Liver (tissue), 9 donors: ENCODE results near the gene SLC24A3. TPM values are rescaled to one million over a fixed set of nuclear protein-coding genes. Genes with fewer than 3 reads are reported as not detected.

Source experiments
- DNase-seq: peaks from one replicate; pipeline ENCODE4 v3.0.0-alpha.2; 2017; ENCODE audit warnings: low spot score
- H3K27ac ChIP-seq, 2 donors: one replicate each; pipeline ENCODE4 v1.7.0; 2013; ENCODE audit warnings: inconsistent platforms in 2 of 2, low read length in 2 of 2, control low read depth in 1 of 2, low read depth in 1 of 2, mild to moderate bottlenecking in 1 of 2
- H3K27me3 ChIP-seq, 4 donors: one replicate each; pipeline versions ENCODE4 v1.6.1 to v1.7.0; 2013; ENCODE audit warnings: low read length in 3 of 4, inconsistent platforms in 1 of 4, mild to moderate bottlenecking in 1 of 4, moderate library complexity in 1 of 4; ENCODE audit not compliant: control insufficient read depth in 4 of 4, insufficient read depth in 4 of 4
- H3K36me3 ChIP-seq, 4 donors: one replicate each; pipeline versions ENCODE4 v1.6.1 to v1.7.0; 2013; ENCODE audit warnings: low read length in 3 of 4, mild to moderate bottlenecking in 3 of 4, low read depth in 1 of 4, moderate library complexity in 1 of 4; ENCODE audit not compliant: control insufficient read depth in 4 of 4, insufficient read depth in 3 of 4
- H3K4me1 ChIP-seq, 4 donors: one replicate each; pipeline versions ENCODE4 v1.6.1 to v1.7.0; 2013; ENCODE audit warnings: low read length in 3 of 4, mild to moderate bottlenecking in 3 of 4, moderate library complexity in 1 of 4; ENCODE audit not compliant: control insufficient read depth in 4 of 4, insufficient read depth in 4 of 4
- H3K4me3 ChIP-seq, 3 donors: one replicate each; pipeline versions ENCODE4 v1.6.1 to v1.7.0; 2013; ENCODE audit warnings: low read length in 3 of 3, control low read depth in 1 of 3, low read depth in 1 of 3, mild to moderate bottlenecking in 1 of 3
- H3K9ac ChIP-seq, 2 donors: one replicate each; pipeline ENCODE4 v1.7.0; 2013; ENCODE audit warnings: low read length in 2 of 2, mild to moderate bottlenecking in 2 of 2, moderate library complexity in 2 of 2, control low read depth in 1 of 2, low read depth in 1 of 2
- H3K9me3 ChIP-seq, 4 donors: one replicate each; pipeline versions ENCODE4 v1.6.1 to v1.7.0; 2013; ENCODE audit warnings: low read length in 3 of 4; ENCODE audit not compliant: control insufficient read depth in 4 of 4
- EGR1 ChIP-seq, 2 donors: IDR thresholded peaks; 2 replicates each; pipeline ENCODE4 v1.6.1; 2016 to 2018; ENCODE audit warnings: antibody characterized with exemption in 2 of 2, low read depth in 2 of 2
- FOXA1 ChIP-seq: IDR thresholded peaks from 2 replicates; pipeline ENCODE4 v1.6.1; 2016; ENCODE audit warnings: antibody characterized with exemption
- FOXA2 ChIP-seq: IDR thresholded peaks from 2 replicates; pipeline ENCODE4 v1.6.1; 2016; ENCODE audit warnings: antibody characterized with exemption
- GABPA ChIP-seq, 2 donors: IDR thresholded peaks in 1 of 2; conservative IDR thresholded peaks in 1 of 2; 2 replicates each; pipeline ENCODE4 v1.6.1; 2016; ENCODE audit warnings: antibody characterized with exemption in 2 of 2, mild to moderate bottlenecking in 1 of 2, moderate library complexity in 1 of 2
- HNF4A ChIP-seq, 2 donors: conservative IDR thresholded peaks; 2 replicates each; pipeline ENCODE4 v1.6.1; 2016; ENCODE audit warnings: antibody characterized with exemption in 2 of 2, mild to moderate bottlenecking in 2 of 2
- HNF4G ChIP-seq: IDR thresholded peaks from 2 replicates; pipeline ENCODE4 v1.6.1; 2016; ENCODE audit warnings: antibody characterized with exemption
- JUND ChIP-seq, 2 donors: IDR thresholded peaks; 2 replicates each; pipeline ENCODE4 v1.6.1; 2016; ENCODE audit warnings: antibody characterized with exemption in 2 of 2
- NR2F2 ChIP-seq: IDR thresholded peaks from 2 replicates; pipeline ENCODE4 v1.6.1; 2016; ENCODE audit warnings: antibody characterized with exemption
- RAD21 ChIP-seq, 2 donors: IDR thresholded peaks; 2 replicates each; pipeline ENCODE4 v1.6.1; 2016; ENCODE audit warnings: antibody characterized with exemption in 2 of 2, mild to moderate bottlenecking in 2 of 2
- RXRA ChIP-seq, 2 donors: IDR thresholded peaks; 2 replicates each; pipeline ENCODE4 v1.6.1; 2017 to 2018; ENCODE audit warnings: antibody characterized with exemption in 2 of 2, mild to moderate bottlenecking in 1 of 2
- SP1 ChIP-seq: IDR thresholded peaks from 2 replicates; pipeline ENCODE4 v1.6.1; 2018; ENCODE audit warnings: antibody characterized with exemption, mild to moderate bottlenecking
- TAF1 ChIP-seq: conservative IDR thresholded peaks from 2 replicates; pipeline ENCODE4 v1.6.1; 2016; ENCODE audit warnings: antibody characterized with exemption, mild to moderate bottlenecking
- YY1 ChIP-seq: IDR thresholded peaks from 2 replicates; pipeline ENCODE4 v1.6.1; 2016; ENCODE audit warnings: antibody characterized with exemption, mild to moderate bottlenecking
- WGBS: extraction: QIAGEN DNeasy Blood & Tissue Kit; methylation state at CpG from one replicate; pipeline ENCODE4 v1.1.7; 2013; 5-methylcytosine and 5-hydroxymethylcytosine counted together
- polyA plus RNA-seq, 2 donors: library from polyadenylated mRNA; stranded (reverse) in 1 of 2; unstranded in 1 of 2; fragments of 200-250 nt in 1 of 2; fragments of >200 nt in 1 of 2; fragmentation: Nextera tagmentation in 1 of 2; extraction: Ambion mirVana in 1 of 2; gene quantifications; one replicate each; pipeline versions ENCODE4 v1.2.1 to v1.2.3, GENCODE V29; 2013 to 2015
- total RNA-seq, 2 donors: library from RNA; depleted of rRNA; stranded (reverse); fragments of >200 nt; gene quantifications; one replicate each; pipeline ENCODE4 v1.2.3, GENCODE V29; 2014
- TF ChIP-seq, protein P1 (sequence below): IDR thresholded peaks from 2 replicates; pipeline ENCODE4 v1.6.1; 2016; ENCODE audit warnings: antibody characterized with exemption
- TF ChIP-seq, protein P2 (sequence below): IDR thresholded peaks from 2 replicates; pipeline ENCODE4 v1.6.1; 2016; ENCODE audit warnings: antibody characterized with exemption
- TF ChIP-seq, protein P3 (sequence below): IDR thresholded peaks from 2 replicates; pipeline ENCODE4 v1.6.1; 2016; ENCODE audit warnings: antibody characterized with exemption, mild to moderate bottlenecking
- TF ChIP-seq, protein P4 (sequence below): IDR thresholded peaks from 2 replicates; pipeline ENCODE4 v1.6.1; 2016; ENCODE audit warnings: antibody characterized with exemption
- donor health status: healthy.
- donor health status: healthy.
- donor health status: healthy.
- donor health status: healthy.
- donor health status: healthy.

The SLC24A3 gene
- total and polyA plus RNA-seq, 4 donors = 0.28 to 1.8 (median 0.46) TPM

DNA sequence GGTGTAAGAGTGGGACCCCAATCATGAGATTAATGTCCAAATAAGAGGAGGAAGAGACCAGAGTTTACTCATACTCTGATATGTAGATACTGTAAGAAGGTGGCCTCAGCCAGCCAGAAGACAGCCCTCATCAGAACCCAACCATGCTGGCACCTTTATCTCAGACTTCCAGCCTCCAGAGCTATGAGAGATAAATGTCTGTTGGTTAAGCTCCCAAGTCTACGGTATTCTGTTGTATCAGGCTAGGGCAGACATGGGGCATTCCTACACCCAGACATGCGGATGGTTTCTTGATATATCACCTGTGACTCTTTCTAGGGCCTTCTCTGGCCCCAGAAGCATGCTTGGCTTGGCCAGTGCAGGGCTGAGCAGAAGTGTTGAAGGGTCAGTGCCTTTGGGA lies 298.2 kb downstream of the SLC24A3 start:
- DNase-seq = peak; percentile 57
- H3K27ac ChIP-seq = no peak overlapping the region
- no peak overlapping the region for H3K9ac ChIP-seq
- no peaks in the 10 kb centered on the region for H3K9me3 ChIP-seq
- no peaks in the 10 kb centered on the region for H3K4me1 ChIP-seq
- no peak overlapping the region for H3K4me3 ChIP-seq
- 90% methylated on average over 2 of the region's 2 CpGs for WGBS
- TF ChIP-seq HNF4G (no peak), RAD21 (IDR thresholded peaks at IDR 0.05) (no peak), FOXA1 (no peak), YY1 (no peak), GABPA (IDR thresholded peaks at IDR 0.05 in 1 of 2, conservative IDR thresholded peaks at IDR 0.05 in 1 of 2) (no peak), HNF4A (conservative IDR thresholded peaks at IDR 0.05) (no peak), RXRA (IDR thresholded peaks at IDR 0.05) (no peak), NR2F2 (no peak), TAF1 (no peak)
- TF ChIP-seq, protein P1, sequence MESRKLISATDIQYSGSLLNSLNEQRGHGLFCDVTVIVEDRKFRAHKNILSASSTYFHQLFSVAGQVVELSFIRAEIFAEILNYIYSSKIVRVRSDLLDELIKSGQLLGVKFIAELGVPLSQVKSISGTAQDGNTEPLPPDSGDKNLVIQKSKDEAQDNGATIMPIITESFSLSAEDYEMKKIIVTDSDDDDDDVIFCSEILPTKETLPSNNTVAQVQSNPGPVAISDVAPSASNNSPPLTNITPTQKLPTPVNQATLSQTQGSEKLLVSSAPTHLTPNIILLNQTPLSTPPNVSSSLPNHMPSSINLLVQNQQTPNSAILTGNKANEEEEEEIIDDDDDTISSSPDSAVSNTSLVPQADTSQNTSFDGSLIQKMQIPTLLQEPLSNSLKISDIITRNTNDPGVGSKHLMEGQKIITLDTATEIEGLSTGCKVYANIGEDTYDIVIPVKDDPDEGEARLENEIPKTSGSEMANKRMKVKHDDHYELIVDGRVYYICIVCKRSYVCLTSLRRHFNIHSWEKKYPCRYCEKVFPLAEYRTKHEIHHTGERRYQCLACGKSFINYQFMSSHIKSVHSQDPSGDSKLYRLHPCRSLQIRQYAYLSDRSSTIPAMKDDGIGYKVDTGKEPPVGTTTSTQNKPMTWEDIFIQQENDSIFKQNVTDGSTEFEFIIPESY = no peak
- TF ChIP-seq, protein P2, sequence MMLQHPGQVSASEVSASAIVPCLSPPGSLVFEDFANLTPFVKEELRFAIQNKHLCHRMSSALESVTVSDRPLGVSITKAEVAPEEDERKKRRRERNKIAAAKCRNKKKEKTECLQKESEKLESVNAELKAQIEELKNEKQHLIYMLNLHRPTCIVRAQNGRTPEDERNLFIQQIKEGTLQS = no peak
- TF ChIP-seq, protein P3, sequence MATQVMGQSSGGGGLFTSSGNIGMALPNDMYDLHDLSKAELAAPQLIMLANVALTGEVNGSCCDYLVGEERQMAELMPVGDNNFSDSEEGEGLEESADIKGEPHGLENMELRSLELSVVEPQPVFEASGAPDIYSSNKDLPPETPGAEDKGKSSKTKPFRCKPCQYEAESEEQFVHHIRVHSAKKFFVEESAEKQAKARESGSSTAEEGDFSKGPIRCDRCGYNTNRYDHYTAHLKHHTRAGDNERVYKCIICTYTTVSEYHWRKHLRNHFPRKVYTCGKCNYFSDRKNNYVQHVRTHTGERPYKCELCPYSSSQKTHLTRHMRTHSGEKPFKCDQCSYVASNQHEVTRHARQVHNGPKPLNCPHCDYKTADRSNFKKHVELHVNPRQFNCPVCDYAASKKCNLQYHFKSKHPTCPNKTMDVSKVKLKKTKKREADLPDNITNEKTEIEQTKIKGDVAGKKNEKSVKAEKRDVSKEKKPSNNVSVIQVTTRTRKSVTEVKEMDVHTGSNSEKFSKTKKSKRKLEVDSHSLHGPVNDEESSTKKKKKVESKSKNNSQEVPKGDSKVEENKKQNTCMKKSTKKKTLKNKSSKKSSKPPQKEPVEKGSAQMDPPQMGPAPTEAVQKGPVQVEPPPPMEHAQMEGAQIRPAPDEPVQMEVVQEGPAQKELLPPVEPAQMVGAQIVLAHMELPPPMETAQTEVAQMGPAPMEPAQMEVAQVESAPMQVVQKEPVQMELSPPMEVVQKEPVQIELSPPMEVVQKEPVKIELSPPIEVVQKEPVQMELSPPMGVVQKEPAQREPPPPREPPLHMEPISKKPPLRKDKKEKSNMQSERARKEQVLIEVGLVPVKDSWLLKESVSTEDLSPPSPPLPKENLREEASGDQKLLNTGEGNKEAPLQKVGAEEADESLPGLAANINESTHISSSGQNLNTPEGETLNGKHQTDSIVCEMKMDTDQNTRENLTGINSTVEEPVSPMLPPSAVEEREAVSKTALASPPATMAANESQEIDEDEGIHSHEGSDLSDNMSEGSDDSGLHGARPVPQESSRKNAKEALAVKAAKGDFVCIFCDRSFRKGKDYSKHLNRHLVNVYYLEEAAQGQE = no peak
- TF ChIP-seq, protein P4, sequence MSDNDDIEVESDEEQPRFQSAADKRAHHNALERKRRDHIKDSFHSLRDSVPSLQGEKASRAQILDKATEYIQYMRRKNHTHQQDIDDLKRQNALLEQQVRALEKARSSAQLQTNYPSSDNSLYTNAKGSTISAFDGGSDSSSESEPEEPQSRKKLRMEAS = no peak
- peaks cover 0 to under 1% (median 0%) of the 10 kb centered on the region in 4 donors for H3K27me3 ChIP-seq
- H3K36me3 ChIP-seq = no peaks in the 10 kb centered on the region

DNA sequence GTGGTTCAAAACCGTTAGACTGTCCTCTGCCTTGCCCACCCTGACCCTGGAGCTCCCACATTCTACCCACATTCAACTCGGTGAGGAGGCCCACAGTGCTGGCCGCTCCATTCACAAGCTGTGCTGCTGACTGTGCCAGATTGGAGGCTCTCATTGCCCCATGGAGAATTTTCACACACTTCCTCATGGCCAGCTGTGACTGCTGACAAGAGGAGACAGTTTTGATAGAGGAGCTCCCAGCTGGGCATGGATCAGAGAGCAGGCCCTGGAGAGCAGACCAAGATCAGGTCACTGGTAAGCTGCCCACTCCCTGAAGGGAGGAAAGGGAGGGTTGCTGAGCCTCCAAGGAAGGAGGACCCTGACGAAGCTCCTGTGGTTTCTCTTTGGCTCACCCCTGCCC lies 299.5 kb downstream of the SLC24A3 start:
- TF ChIP-seq NR2F2 (no peak), HNF4G (no peak), SP1 (no peak), EGR1 (IDR thresholded peaks at IDR 0.05; ENCODE audit: low read depth in 2 of 2) (no peak), FOXA1 (no peak), JUND (IDR thresholded peaks at IDR 0.05) (no peak), RXRA (IDR thresholded peaks at IDR 0.05) (no peak), GABPA (IDR thresholded peaks at IDR 0.05 in 1 of 2, conservative IDR thresholded peaks at IDR 0.05 in 1 of 2) (no peak), RAD21 (IDR thresholded peaks at IDR 0.05) (no peak), FOXA2 (no peak)
- TF ChIP-seq, protein P3 = no peak
- TF ChIP-seq, protein P2 = no peak
- no peak overlapping the region for H3K27ac ChIP-seq

More for the DNA sequence above, 299.5 kb downstream of the SLC24A3 start:
- Histone ChIP-seq H3K36me3 (no peaks in the 10 kb centered on the region), H3K4me1 (no peaks in the 10 kb centered on the region), H3K9me3 (no peaks in the 10 kb centered on the region), H3K4me3 (no peak overlapping the region), H3K27me3 (peaks cover 0 to 2% (median 0%) of the 10 kb centered on the region in 4 donors), H3K9ac (no peak overlapping the region)
- DNase-seq = no peak
- 89% methylated on average over 4 of the region's 4 CpGs for WGBS
